Osteoblast (primary cell): ENCODE measurements around the gene NAXD. TPM values are rescaled to one million over a fixed set of nuclear protein-coding genes. Genes with fewer than 3 reads are reported as not detected.

Source experiments
- DNase-seq: peaks from one replicate; pipeline ENCODE4 v3.0.0; 2011; ENCODE audit warnings: low spot score, mixed read lengths; ENCODE audit not compliant: insufficient read length; ENCODE audit errors: missing footprints
- H2AFZ ChIP-seq: 2 replicates; pipeline ENCODE4 v1.6.0; 2011; ENCODE audit warnings: mild to moderate bottlenecking, low read length
- H3K27ac ChIP-seq: 2 replicates; pipeline ENCODE4 v1.5.1; 2011; ENCODE audit warnings: mild to moderate bottlenecking, low read depth, low read length, moderate library complexity
- H3K27me3 ChIP-seq: 2 replicates; pipeline ENCODE4 v1.6.0; 2012; ENCODE audit warnings: mild to moderate bottlenecking, control low read depth, inconsistent platforms, low read length, moderate library complexity; ENCODE audit not compliant: insufficient read depth
- H3K36me3 ChIP-seq: 2 replicates; pipeline ENCODE4 v1.5.1; 2011; ENCODE audit warnings: mild to moderate bottlenecking, low read length, control low read depth, moderate library complexity; ENCODE audit not compliant: insufficient read depth
- H3K4me1 ChIP-seq: 2 replicates; pipeline ENCODE4 v1.5.1; 2011; ENCODE audit warnings: mild to moderate bottlenecking, low read length, control low read depth, moderate library complexity; ENCODE audit not compliant: insufficient read depth
- H3K4me2 ChIP-seq: 2 replicates; pipeline ENCODE4 v1.6.0; 2011; ENCODE audit warnings: mild to moderate bottlenecking, low read length; ENCODE audit not compliant: insufficient read depth
- H3K4me3 ChIP-seq: fragments of 200-600 bp; sonication (generic); 3 replicates; pipeline ENCODE4 v1.5.1; 2012; ENCODE audit warnings: mild to moderate bottlenecking, low read length, inconsistent platforms; ENCODE audit not compliant: insufficient read depth
- H3K79me2 ChIP-seq: 2 replicates; pipeline ENCODE4 v1.6.0; 2012; ENCODE audit warnings: mild to moderate bottlenecking, low read length, control low read depth, inconsistent platforms; ENCODE audit not compliant: insufficient read depth
- H3K9me3 ChIP-seq: 2 replicates; pipeline ENCODE4 v1.5.1; 2011; ENCODE audit warnings: low read depth, low read length, control low read depth
- H4K20me1 ChIP-seq: 2 replicates; pipeline ENCODE4 v1.6.0; 2012; ENCODE audit warnings: mild to moderate bottlenecking, low read length, control low read depth; ENCODE audit not compliant: insufficient read depth
- total RNA-seq: library from RNA; depleted of rRNA; stranded (reverse); fragments of >200 nt; gene quantifications from 2 replicates; pipeline ENCODE4 v1.2.3, GENCODE V29; 2012
- TF ChIP-seq, protein P1 (sequence below): IDR thresholded peaks from 2 replicates; pipeline ENCODE4 v1.5.1; 2011; ENCODE audit warnings: mild to moderate bottlenecking, low read depth, low read length, moderate library complexity; ENCODE audit errors: extremely low read depth

Gene NAXD
- total RNA-seq, 1 donor, result 15.9 TPM

DNA sequence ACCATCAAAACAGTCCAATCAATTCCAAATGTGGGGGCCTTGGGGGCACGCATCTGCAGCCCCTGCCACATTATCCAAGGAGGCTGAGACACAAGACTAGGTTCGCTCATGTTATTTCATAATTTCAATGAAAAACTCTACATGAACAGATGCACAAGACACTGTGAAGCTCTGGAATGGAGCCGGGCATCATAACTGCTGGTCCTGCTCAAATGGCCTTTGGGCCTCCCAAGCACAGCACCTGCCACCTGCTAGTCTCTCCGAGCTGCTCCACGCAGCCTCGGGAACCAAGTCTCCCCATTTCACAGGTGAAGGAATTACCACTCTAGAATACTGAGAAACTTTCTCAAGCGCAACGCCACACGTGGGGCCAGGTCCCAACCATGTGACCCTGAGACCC, 73.7 kb downstream of the NAXD start:
- Histone ChIP-seq H3K36me3 (peaks cover 60% of the 10 kb centered on the region), H3K4me1 (no peaks in the 10 kb centered on the region), H2AFZ (no peak overlapping the region), H4K20me1 (peaks cover 2% of the 10 kb centered on the region), H3K4me3 (no peak overlapping the region), H3K79me2 (peaks cover 30% of the 10 kb centered on the region), H3K9me3 (no peaks in the 10 kb centered on the region), H3K27ac (no peak overlapping the region), H3K4me2 (no peak overlapping the region), H3K27me3 (no peaks in the 10 kb centered on the region)
- TF ChIP-seq, protein P1, sequence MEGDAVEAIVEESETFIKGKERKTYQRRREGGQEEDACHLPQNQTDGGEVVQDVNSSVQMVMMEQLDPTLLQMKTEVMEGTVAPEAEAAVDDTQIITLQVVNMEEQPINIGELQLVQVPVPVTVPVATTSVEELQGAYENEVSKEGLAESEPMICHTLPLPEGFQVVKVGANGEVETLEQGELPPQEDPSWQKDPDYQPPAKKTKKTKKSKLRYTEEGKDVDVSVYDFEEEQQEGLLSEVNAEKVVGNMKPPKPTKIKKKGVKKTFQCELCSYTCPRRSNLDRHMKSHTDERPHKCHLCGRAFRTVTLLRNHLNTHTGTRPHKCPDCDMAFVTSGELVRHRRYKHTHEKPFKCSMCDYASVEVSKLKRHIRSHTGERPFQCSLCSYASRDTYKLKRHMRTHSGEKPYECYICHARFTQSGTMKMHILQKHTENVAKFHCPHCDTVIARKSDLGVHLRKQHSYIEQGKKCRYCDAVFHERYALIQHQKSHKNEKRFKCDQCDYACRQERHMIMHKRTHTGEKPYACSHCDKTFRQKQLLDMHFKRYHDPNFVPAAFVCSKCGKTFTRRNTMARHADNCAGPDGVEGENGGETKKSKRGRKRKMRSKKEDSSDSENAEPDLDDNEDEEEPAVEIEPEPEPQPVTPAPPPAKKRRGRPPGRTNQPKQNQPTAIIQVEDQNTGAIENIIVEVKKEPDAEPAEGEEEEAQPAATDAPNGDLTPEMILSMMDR, result no peak
- no peak for DNase-seq

Other genes with a start within 250 kb of the NAXD start
- 3.6 and 3.8 TPM in 2 replicates for gene RAB20, start 53.8 kb upstream of the NAXD start, total RNA-seq
- gene CARS2, start 90.6 kb downstream of the NAXD start, total RNA-seq, result 154 and 161 TPM in 2 replicates
- gene ING1, start 98.2 kb downstream of the NAXD start, total RNA-seq, result 9.1 and 10.5 TPM in 2 replicates